Stimulated activated CD4-positive, alpha-beta T cell treated with anti-CD3 and anti-CD28 coated beads, TNF-alpha, amount 100 ng/mL, for 4 hours (primary cell): ENCODE measurements around the gene LARP4B.

Experiments
- DNase-seq, 3 experiments: peaks; one replicate each; pipeline ENCODE4 v3.0.0-alpha.2; 2020; ENCODE audit warnings: low read depth in 3 of 3

Gene LARP4B

GRCh38 chr10:924524-924859, 7.0 kb downstream of the LARP4B start:
- no peak for DNase-seq

DNA sequence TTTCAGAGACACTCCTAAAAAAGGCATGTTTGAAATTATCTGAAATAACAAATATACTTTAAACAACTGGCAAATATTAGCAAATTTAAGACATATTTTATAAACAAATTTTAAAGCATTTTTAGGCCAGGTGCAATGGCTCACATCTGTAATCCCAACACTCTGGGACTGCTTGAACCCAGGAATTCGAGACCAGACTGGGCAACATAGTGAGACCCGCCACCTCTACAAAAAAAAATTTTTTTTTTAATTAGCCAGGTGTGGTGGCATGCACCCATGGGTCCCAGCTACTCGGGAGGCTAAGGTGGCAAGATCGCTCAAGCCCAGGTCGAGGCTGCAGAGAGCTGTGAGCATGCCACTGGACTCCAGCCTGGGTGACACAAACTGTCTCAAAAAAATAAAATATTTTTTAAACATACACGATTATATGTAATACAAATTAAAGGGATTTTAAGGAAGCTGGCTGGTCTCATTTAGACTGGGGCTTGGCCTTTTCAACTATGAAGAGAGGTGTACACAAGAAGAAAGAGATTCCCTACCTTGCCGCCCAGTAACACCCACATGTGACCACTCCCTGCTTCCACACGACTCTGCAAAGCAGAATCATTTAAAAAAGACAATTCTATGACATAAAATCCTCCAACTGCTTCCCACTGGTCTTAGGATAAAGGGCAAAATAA, 7.5 kb downstream of the LARP4B start:
- DNase-seq, result no peak

DNA sequence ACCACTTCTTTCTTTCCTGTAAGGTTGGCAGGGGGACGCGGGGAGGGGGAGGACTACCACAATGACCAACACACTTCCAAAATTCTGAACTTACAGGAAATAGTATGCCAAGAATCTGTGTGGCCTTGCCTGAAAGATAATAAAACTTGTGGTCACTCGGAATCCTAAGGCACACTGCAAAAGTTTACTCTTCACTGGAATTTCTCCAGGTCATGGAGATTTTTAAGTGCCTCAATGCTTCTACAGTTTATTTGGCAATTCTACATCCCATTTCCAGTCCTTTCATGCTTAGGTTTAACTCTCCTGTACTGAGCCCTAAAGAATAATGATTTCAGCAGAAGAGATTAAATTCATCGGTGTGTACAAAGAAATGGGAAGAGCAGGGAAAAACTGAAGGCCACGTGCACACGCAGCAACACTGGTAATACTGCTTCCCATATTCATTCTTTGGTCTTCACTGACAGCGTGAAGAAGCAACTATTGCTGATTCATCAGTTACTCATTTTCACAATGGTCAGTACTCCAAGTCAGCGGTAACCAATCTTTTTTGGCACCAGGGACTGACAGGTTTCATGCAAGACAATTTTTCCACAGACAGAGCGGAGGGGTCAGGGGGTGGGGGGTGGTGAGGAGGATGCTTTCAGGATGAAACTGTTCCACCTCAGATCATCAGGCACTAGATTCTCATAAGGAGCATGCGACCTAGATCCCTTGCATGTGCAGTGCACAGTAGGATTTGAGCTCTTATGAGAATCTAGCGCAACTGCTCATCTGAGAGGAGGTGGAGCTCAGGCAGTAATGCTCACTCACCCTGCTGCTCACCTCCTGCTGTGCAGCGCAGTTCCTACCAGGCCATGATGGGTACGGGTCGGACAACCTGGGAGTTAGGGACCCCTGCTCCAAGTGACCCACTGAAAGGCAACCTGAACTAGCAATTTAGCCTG, 9.8 kb downstream of the LARP4B start:
- DNase-seq, result no peak

DNA sequence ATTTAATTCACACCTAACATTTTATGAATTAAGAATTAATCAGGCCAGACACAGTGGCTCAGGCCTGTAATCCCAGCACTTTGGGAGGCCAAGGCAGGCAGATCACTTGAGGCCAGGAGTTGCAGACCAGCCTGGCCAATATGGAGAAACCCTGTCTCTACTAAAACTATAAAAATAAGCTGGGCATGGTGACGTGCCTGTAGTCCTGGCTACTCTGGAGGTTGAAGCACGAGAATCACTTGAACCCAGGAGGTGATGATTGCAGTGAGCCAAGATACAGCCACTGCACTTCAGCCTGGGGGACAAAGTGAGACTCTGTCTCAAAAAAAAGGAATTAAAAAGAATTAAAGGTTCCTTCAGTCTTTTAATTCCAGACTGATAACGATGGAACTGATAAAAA, 11.1 kb downstream of the LARP4B start:
- DNase-seq, result no peak

DNA sequence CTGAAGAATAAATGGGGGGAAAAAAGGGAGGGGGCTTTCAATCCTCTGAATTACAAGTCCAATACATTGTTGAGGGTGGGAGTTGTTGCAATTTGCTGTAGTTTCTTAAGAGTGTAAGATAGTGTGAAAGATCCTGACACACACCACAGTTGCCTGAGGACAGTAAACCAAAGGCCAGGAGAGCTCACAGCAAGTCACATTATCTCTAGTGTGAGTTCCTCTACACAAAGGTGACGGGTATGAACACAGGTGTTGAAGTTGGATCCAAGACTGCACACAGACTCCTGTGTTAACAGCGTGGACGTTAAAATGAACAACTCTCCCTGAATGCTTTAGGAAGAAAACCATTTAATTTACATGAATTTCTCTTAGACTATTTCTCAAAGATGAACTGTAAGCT, 12.0 kb downstream of the LARP4B start:
- DNase-seq, result no peak

GRCh38 chr10:917999-918398, 13.5 kb downstream of the LARP4B start:
- no peak for DNase-seq

GRCh38 chr10:917416-917720, 14.1 kb downstream of the LARP4B start:
- DNase-seq, result no peak

DNA sequence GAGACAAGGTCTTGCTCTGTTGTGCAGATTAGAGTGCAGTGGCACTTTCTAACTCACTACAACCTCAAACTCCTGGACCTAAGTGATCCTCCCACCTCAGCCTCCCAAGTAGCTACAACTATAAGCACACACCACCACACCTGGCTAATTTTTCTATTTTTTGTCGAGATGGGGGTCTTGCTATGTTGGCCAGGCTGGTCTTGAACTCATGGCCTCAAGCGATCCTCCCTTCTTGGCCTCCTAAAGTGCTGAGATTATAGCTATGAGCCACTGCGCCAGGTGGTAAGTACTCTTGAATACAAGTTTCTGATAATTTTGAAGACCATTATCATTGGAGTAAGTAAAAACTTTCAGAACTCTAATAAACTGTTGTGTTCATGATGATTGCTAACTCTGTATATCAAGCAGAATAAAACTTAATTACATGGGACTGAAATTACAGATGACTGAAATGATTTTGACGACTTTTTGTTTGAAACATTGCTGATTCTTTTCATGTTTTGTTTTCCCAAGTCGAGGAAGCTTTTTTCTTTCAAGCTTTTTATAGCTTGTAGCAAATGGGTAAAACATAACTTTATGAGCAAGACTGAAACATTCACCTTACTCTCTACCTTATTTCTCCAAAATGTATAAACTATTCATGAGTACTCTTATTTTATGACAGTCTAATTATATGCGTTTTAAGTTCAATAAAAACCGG, 14.6 kb downstream of the LARP4B start:
- no peak for DNase-seq

GRCh38 chr10:909831-910230, 21.7 kb downstream of the LARP4B start:
- DNase-seq, result no peak

DNA sequence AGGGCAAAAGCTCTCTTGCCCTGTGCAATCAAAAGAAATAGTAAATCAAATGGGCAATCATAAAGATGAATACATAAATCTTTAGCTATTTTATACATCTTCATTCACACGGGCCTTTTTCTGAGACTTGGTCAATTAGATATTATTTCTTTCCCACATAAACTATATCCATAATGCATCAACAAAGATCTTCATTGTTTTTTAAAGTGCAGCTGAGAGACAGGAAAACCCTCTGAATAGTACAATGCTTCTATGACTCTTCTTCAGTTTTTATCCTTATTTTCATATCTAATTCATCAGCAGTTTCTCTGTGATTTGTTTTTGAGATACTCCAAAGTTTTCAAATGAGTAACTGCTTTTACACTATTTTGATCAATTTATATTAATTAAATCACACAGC, 25.5 kb downstream of the LARP4B start:
- DNase-seq, result no peak

DNA sequence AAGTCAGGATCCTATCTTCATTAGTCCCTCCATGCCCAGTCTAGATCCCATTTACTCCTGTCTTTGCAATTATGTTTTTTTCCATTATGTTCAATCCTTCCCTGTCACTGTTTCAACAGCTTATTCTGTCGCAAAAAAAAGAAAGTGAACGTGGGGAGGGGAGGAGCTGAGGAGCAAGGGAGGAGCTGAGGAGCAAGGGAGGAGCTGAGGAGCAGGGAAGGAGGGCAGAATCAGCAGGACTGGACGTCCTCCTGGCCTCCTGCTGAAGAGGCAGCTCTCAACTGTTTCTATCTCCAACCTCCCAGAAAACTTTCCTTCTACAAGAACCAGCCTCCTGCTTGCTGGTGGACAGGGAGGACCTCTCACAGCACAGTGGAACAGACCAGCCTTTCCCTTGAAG, 26.0 kb downstream of the LARP4B start:
- DNase-seq, result no peak

- no peak for DNase-seq
These were observed 27.1 kb downstream of the LARP4B start for GRCh38 chr10:904403-904802.

GRCh38 chr10:898141-898540, 33.4 kb downstream of the LARP4B start:
- no peak for DNase-seq

GRCh38 chr10:896982-897381, 34.5 kb downstream of the LARP4B start:
- DNase-seq, result no peak

DNA sequence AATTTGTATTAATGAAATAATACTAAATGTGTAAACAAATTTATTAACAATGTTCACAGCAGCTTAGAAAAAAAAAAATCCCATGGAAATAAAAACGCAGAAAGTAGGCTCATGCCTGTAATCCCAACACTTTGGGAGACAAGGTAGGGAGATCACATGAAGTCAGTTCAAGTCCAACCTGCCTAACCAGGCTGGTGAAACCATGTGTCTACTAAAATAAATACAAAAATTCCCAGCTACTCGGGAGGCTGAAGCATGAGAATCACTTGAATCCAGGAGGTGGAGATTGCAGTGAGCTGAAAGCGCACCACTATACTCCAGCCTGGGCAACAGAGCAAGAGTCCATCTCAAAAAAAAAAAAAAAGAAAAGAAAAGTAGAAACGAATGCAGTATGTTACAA, 36.2 kb downstream of the LARP4B start:
- DNase-seq, result no peak

DNA sequence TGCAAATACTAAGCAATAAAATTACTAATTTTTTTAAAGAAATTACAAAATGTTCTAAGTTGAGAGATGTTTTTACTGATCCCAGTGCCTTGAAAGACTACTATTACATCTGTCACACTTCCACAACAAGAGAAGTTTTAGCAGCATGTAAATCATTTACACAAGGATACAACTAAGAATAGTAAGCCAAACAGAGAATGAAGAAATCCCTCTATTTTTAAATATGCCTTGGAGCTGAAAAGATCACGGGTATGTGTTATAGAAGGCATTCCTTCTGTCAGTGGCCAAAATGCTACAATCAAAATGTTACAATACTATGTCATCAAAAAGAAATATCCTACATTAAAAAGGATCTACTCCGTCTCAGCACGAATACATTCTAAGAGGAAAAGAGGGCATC, 52.6 kb downstream of the LARP4B start:
- DNase-seq, result no peak

GRCh38 chr10:878333-878759, 53.2 kb downstream of the LARP4B start:
- no peak for DNase-seq

GRCh38 chr10:876438-876837, 55.1 kb downstream of the LARP4B start:
- DNase-seq, result no peak

DNA sequence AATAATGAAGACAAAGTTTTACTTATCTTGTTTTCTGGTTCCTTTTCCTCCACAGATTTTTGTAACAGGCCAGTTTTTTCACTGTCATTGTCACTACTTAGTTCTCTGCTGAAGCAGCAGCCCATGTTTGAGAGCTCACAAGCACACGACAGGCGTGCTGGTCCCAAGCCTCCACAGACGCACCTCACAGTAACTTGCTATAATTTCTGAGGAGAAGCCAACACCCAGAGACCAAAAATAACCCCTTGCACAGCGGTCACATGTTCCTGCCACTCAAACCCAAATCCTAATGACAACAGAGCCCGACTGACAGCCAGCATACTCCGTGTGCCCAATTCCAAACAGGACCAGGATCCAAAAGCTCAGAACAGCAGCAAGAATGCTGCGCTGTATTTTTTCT, 58.5 kb downstream of the LARP4B start:
- no peak for DNase-seq

DNA sequence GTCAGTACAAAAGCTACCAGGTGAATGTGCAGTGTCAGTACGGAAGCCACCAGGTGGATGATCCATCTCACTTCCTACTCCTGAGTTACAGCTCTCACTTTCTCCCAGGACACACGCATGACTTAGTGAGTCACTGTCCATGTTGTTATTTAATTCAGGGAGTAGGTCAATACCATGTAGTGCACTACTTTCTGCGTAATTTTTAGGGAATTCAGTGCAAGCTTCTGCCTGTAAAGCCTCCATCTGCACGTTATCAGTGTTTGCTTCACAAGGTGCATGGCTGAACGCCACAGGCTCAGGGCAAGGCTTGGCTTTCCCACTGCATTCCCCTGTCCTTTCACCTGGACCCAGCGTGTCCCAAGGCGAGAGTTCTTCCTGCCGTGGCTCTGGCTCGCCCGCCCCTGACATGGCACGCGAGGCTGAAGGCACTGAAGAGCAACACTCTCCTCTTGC, 59.5 kb downstream of the LARP4B start:
- DNase-seq, result no peak

GRCh38 chr10:870564-871166, 60.8 kb downstream of the LARP4B start:
- DNase-seq, result no peak

GRCh38 chr10:869171-869570, 62.3 kb downstream of the LARP4B start:
- no peak for DNase-seq
